HG03342 (cell line): ENCODE data around the gene SLC12A7.
"Not testable (repeated sequence)": the region's sequence is repeated elsewhere in the genome, so short reads cannot be mapped to it uniquely, and the experiment has no call there.

Experiments
- ATAC-seq: cut with Tn5 transposase; IDR thresholded peaks from one replicate; pipeline ENCODE4 v1.9.1; 2021; ENCODE audit warnings: mild to moderate bottlenecking, moderate library complexity; ENCODE audit not compliant: unreplicated experiment

SLC12A7 gene

GRCh38 chr5:1083026-1083425 lies 28.8 kb downstream of the SLC12A7 start:
- ATAC-seq: not testable (repeated sequence)

- ATAC-seq: no peak
Observed at GRCh38 chr5:1081519-1081918, 30.3 kb downstream of the SLC12A7 start.

GRCh38 chr5:1080432-1080831 lies 31.4 kb downstream of the SLC12A7 start:
- no peak for ATAC-seq

- ATAC-seq: no peak
Observed at GRCh38 chr5:1079961-1080360, 31.9 kb downstream of the SLC12A7 start.

- no peak for ATAC-seq
Observed at GRCh38 chr5:1079486-1079885, 32.4 kb downstream of the SLC12A7 start.

GRCh38 chr5:1078851-1079250 lies 33.0 kb downstream of the SLC12A7 start:
- no peak for ATAC-seq

- no peak for ATAC-seq
Observed at GRCh38 chr5:1078206-1078605, 33.7 kb downstream of the SLC12A7 start.

GRCh38 chr5:1077491-1078020 lies 34.3 kb downstream of the SLC12A7 start:
- ATAC-seq: no peak

GRCh38 chr5:1077026-1077425 lies 34.8 kb downstream of the SLC12A7 start:
- ATAC-seq: no peak

- no peak for ATAC-seq
Observed at GRCh38 chr5:1076406-1076805, 35.5 kb downstream of the SLC12A7 start.

- ATAC-seq: no peak
Observed at GRCh38 chr5:1075931-1076330, 35.9 kb downstream of the SLC12A7 start.

GRCh38 chr5:1075555-1075881 lies 36.3 kb downstream of the SLC12A7 start:
- no peak for ATAC-seq

- no peak for ATAC-seq
Observed at GRCh38 chr5:1074816-1075554, 36.9 kb downstream of the SLC12A7 start.

GRCh38 chr5:1074226-1074625 lies 37.6 kb downstream of the SLC12A7 start:
- no peak for ATAC-seq

GRCh38 chr5:1073239-1074102 lies 38.4 kb downstream of the SLC12A7 start:
- ATAC-seq: no peak

GRCh38 chr5:1069720-1070088 lies 42.2 kb downstream of the SLC12A7 start:
- ATAC-seq: no peak

GRCh38 chr5:1068895-1069719 lies 42.8 kb downstream of the SLC12A7 start:
- no peak for ATAC-seq

GRCh38 chr5:1068204-1068894 lies 43.5 kb downstream of the SLC12A7 start:
- no peak for ATAC-seq

- no peak for ATAC-seq
Observed at GRCh38 chr5:1067141-1068121, 44.4 kb downstream of the SLC12A7 start.
